Epithelial cell of esophagus (primary cell): ENCODE measurements around the gene PPIE.

Experiments used
- DNase-seq: peaks from one replicate; pipeline ENCODE4 v3.0.0; 2010; ENCODE audit warnings: low read depth
- H3K4me3 ChIP-seq: 2 replicates; pipeline ENCODE4 v1.5.1; 2011; ENCODE audit warnings: mild to moderate bottlenecking, low read length, control low read depth
- CTCF ChIP-seq: IDR thresholded peaks from 2 replicates; pipeline ENCODE4 v1.5.1; 2011; ENCODE audit warnings: low read depth, mild to moderate bottlenecking, low read length, control low read depth, inconsistent platforms; ENCODE audit not compliant: insufficient read depth; ENCODE audit errors: missing control alignments

Gene PPIE

GRCh38 chr1:39799770-39800470 is 61.2 kb downstream of the PPIE start:
- H3K4me3 ChIP-seq: peak overlapping the region; percentile 25
- peak; percentile 86 for TF ChIP-seq CTCF
- DNase-seq: peak; percentile 96

GRCh38 chr1:39800471-39800835 is 61.8 kb downstream of the PPIE start:
- DNase-seq: peak; percentile 87
- no peak for TF ChIP-seq CTCF
- no peak overlapping the region for H3K4me3 ChIP-seq

- H3K4me3 ChIP-seq: no peak overlapping the region
- peak; percentile 22 for DNase-seq
- no peak for TF ChIP-seq CTCF
Observed at GRCh38 chr1:39802496-39803260, 64.0 kb downstream of the PPIE start.

- TF ChIP-seq CTCF: no peak
- no peak for DNase-seq
- H3K4me3 ChIP-seq: no peak overlapping the region
Observed at GRCh38 chr1:39805385-39805784, 66.7 kb downstream of the PPIE start.

- TF ChIP-seq CTCF: no peak
- no peak for DNase-seq
- H3K4me3 ChIP-seq: no peak overlapping the region
Observed at GRCh38 chr1:39808784-39809517, 70.3 kb downstream of the PPIE start.

GRCh38 chr1:39812913-39813312 is 74.2 kb downstream of the PPIE start:
- no peak for TF ChIP-seq CTCF
- no peak for DNase-seq
- H3K4me3 ChIP-seq: no peak overlapping the region
